Measurements from ENCODE around the gene GATA6.

DNA sequence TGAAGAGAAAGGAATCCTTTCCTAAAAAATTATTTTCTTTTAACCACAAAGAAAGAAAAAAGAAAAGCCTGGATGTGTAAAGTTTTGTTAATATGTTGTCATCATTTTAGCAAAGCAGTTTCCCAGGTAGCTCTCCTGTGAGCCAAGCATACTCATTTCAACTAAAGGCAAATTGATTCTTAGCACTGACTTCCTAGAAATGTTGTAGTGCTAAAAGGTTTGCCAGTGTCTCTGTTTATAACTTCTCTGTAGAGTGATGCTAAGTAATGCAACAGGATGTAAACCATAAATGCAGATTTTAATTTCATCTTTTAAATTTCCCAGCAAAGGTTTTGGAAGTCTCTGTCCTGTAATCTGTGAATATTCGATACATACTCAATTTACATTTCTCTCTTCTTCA, 10.2 kb downstream of the GATA6 start:
- TF ChIP-seq, protein P1, sequence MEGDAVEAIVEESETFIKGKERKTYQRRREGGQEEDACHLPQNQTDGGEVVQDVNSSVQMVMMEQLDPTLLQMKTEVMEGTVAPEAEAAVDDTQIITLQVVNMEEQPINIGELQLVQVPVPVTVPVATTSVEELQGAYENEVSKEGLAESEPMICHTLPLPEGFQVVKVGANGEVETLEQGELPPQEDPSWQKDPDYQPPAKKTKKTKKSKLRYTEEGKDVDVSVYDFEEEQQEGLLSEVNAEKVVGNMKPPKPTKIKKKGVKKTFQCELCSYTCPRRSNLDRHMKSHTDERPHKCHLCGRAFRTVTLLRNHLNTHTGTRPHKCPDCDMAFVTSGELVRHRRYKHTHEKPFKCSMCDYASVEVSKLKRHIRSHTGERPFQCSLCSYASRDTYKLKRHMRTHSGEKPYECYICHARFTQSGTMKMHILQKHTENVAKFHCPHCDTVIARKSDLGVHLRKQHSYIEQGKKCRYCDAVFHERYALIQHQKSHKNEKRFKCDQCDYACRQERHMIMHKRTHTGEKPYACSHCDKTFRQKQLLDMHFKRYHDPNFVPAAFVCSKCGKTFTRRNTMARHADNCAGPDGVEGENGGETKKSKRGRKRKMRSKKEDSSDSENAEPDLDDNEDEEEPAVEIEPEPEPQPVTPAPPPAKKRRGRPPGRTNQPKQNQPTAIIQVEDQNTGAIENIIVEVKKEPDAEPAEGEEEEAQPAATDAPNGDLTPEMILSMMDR (conservative IDR thresholded peaks at IDR 0.05; ENCODE audit: low read depth in 2 of 2) = no peak
- TF ChIP-seq EZH2 (IDR thresholded peaks at IDR 0.05; ENCODE audit: low read depth, unreplicated experiment) (no peak), JUNB (IDR thresholded peaks at IDR 0.05; ENCODE audit: unreplicated experiment) (no peak), POLR2AphosphoS5 (IDR thresholded peaks at IDR 0.05; ENCODE audit: low read depth) (no peak), REST (IDR thresholded peaks at IDR 0.05; ENCODE audit: unreplicated experiment) (no peak), ZNF331 (CRISPR knock-in tag; IDR thresholded peaks at IDR 0.05; ENCODE audit: low read depth) (no peak), EZH2phosphoT487 (IDR thresholded peaks at IDR 0.05; ENCODE audit: unreplicated experiment) (no peak), CREB1 (CRISPR knock-in tag; IDR thresholded peaks at IDR 0.05; ENCODE audit: low read depth) (no peak), ETS1 (IDR thresholded peaks at IDR 0.05) (no peak), STAT1 (IDR thresholded peaks at IDR 0.05; ENCODE audit: unreplicated experiment) (no peak), ZNF114 (CRISPR knock-in tag; IDR thresholded peaks at IDR 0.05) (no peak), NANOG (IDR thresholded peaks at IDR 0.05; ENCODE audit: borderline replicate concordance) (no peak)
